ENCODE results near the gene IL36A.

IL36A gene

GRCh38 chr2:113014067-113014466, 8.8 kb downstream of the IL36A start:
- H3K27ac ChIP-seq: no peak overlapping the region
- no peak for TF ChIP-seq CTCF (conservative IDR thresholded peaks at IDR 0.05)

- H3K27ac ChIP-seq: no peak overlapping the region
- no peak for TF ChIP-seq CTCF (conservative IDR thresholded peaks at IDR 0.05)
Measured at GRCh38 chr2:113015042-113015441, 9.8 kb downstream of the IL36A start.

- no peak for TF ChIP-seq CTCF (conservative IDR thresholded peaks at IDR 0.05)
- no peak overlapping the region for H3K27ac ChIP-seq
Measured at GRCh38 chr2:113015655-113016054, 10.4 kb downstream of the IL36A start.

GRCh38 chr2:113018509-113018908, 13.2 kb downstream of the IL36A start:
- no peak for TF ChIP-seq CTCF (conservative IDR thresholded peaks at IDR 0.05)
- H3K27ac ChIP-seq: no peak overlapping the region

GRCh38 chr2:113021312-113021711, 16.1 kb downstream of the IL36A start:
- no peak overlapping the region for H3K27ac ChIP-seq
- TF ChIP-seq CTCF (conservative IDR thresholded peaks at IDR 0.05): no peak

- TF ChIP-seq CTCF (conservative IDR thresholded peaks at IDR 0.05): no peak
- H3K27ac ChIP-seq: no peak overlapping the region
Measured at GRCh38 chr2:113024764-113025163, 19.5 kb downstream of the IL36A start.

- TF ChIP-seq CTCF (conservative IDR thresholded peaks at IDR 0.05): no peak
- H3K27ac ChIP-seq: no peak overlapping the region
Measured at GRCh38 chr2:113025737-113026136, 20.5 kb downstream of the IL36A start.

- TF ChIP-seq CTCF (conservative IDR thresholded peaks at IDR 0.05): no peak
- no peak overlapping the region for H3K27ac ChIP-seq
Measured at GRCh38 chr2:113027691-113028090, 22.4 kb downstream of the IL36A start.
